PFSK-1 (cell line): ENCODE measurements around the gene RBM18.

Experiments used
- POLR2AphosphoS5 ChIP-seq: IDR thresholded peaks from 2 replicates; pipeline ENCODE4 v1.6.1; 2012; ENCODE audit warnings: low read depth, mild to moderate bottlenecking, control low read depth, low read length, moderate library complexity
- SIN3A ChIP-seq: IDR thresholded peaks from 2 replicates; pipeline ENCODE4 v1.6.1; 2012; ENCODE audit warnings: mild to moderate bottlenecking, low read length, moderate library complexity, borderline replicate concordance; ENCODE audit not compliant: insufficient read depth
- TAF1 ChIP-seq: IDR thresholded peaks from 2 replicates; pipeline ENCODE4 v1.6.1; 2012; ENCODE audit warnings: low read length, control low read depth, borderline replicate concordance; ENCODE audit not compliant: insufficient read depth
- TF ChIP-seq, protein P1 (sequence below), 2 experiments: IDR thresholded peaks; 2 replicates each; pipeline versions ENCODE4 v1.6.1 to v1.8.0; 2011 to 2012; ENCODE audit warnings: low read depth in 2 of 2, low read length in 2 of 2, control low read depth in 1 of 2, inconsistent platforms in 1 of 2, mild to moderate bottlenecking in 1 of 2, moderate library complexity in 1 of 2; ENCODE audit not compliant: insufficient read depth in 1 of 2

DNA sequence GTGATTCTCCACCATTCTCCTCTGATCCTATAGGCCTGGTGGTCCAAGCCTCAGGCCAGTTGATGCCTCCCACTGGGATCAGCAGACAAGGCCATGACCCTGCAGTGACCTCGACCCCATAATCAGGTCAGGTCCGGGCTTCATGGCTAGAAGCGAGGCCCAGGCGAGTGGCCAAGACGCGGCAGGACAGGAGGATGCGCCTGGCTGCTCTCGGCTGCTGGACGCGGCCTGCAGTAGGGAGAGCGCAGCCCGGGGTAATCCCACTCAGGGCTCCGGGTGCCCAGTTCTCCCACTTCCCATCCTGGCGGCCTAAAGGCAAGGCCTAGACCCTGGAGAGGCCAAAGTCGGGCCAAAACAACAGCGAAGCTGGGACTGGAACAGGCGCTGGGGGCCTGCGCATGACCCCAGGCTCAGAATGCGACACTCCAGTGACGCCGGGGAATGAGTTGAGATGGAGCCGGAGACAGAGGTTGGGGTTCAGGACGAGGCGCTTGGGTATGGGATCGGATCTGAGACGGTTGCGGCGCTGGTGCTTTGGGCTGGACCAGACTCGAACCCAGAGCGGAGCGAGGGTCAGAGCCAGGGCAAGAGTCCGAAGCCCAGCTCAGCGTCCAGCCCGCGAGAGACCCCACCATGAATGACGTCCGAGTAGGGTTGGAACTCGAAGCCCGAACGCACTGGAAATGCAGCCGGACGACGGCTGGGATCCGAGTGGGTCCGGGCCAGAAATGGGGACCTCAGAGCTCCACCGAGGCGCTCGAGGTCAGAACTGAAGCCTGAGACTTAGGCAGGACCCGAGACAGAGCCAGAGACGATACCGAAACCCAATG is 39.1 kb downstream of the RBM18 start:
- TF ChIP-seq, protein P1, sequence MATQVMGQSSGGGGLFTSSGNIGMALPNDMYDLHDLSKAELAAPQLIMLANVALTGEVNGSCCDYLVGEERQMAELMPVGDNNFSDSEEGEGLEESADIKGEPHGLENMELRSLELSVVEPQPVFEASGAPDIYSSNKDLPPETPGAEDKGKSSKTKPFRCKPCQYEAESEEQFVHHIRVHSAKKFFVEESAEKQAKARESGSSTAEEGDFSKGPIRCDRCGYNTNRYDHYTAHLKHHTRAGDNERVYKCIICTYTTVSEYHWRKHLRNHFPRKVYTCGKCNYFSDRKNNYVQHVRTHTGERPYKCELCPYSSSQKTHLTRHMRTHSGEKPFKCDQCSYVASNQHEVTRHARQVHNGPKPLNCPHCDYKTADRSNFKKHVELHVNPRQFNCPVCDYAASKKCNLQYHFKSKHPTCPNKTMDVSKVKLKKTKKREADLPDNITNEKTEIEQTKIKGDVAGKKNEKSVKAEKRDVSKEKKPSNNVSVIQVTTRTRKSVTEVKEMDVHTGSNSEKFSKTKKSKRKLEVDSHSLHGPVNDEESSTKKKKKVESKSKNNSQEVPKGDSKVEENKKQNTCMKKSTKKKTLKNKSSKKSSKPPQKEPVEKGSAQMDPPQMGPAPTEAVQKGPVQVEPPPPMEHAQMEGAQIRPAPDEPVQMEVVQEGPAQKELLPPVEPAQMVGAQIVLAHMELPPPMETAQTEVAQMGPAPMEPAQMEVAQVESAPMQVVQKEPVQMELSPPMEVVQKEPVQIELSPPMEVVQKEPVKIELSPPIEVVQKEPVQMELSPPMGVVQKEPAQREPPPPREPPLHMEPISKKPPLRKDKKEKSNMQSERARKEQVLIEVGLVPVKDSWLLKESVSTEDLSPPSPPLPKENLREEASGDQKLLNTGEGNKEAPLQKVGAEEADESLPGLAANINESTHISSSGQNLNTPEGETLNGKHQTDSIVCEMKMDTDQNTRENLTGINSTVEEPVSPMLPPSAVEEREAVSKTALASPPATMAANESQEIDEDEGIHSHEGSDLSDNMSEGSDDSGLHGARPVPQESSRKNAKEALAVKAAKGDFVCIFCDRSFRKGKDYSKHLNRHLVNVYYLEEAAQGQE (IDR thresholded peaks at IDR 0.05; ENCODE audit: insufficient read depth in 1 of 2, low read depth in 2 of 2, low read length in 2 of 2) = no peak
- TF ChIP-seq POLR2AphosphoS5 = no peak
- TF ChIP-seq TAF1 = no peak
- no peak for TF ChIP-seq SIN3A
